OCI-LY7 (cell line): ENCODE measurements around the gene MED20.

Experiments used
- EZH2phosphoT487 ChIP-seq: fragments of 200-600 bp; sonication (generic); IDR thresholded peaks from 2 replicates; pipeline ENCODE4 v1.6.1; 2018; ENCODE audit warnings: low read depth, borderline replicate concordance, mild to moderate bottlenecking, mixed run types, antibody characterized with exemption, low read length, moderate library complexity, mixed read lengths
- TF ChIP-seq, protein P1 (sequence below): fragments of 200-600 bp; sonication (generic); conservative IDR thresholded peaks from 2 replicates; pipeline ENCODE4 v1.5.1; 2014; ENCODE audit warnings: mild to moderate bottlenecking, antibody characterized with exemption, low read length, moderate library complexity, mixed read lengths

DNA sequence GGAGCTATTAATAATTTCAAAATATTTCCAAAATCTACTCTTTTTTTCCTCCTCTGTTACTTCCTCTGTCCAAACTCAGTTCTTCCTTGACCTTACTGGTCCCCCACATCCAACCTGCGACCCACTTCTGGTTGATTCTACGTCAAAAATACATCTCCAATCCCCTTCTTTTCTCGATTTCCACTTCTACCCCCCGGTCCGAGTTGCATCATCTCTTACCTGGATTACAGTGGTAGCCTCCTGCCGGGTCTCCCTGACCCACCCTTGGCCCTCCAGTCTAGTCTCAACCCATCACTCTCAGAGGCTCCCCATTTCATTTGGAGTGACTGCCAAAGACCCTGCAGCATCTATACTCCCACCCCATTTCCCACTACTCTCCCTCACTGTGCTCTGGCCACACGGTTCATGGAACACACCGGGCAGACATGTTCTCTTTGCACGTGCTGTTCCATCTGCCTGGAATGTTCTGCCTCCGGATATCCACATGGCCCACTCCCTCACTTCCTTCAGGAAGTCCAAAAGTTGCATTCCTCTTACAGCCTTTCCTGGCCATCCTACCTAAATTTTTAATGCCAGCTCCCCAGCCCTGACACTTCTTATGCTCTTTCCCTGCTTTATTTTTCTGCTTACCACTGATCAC lies 26.8 kb upstream of the MED20 start:
- TF ChIP-seq, protein P1, sequence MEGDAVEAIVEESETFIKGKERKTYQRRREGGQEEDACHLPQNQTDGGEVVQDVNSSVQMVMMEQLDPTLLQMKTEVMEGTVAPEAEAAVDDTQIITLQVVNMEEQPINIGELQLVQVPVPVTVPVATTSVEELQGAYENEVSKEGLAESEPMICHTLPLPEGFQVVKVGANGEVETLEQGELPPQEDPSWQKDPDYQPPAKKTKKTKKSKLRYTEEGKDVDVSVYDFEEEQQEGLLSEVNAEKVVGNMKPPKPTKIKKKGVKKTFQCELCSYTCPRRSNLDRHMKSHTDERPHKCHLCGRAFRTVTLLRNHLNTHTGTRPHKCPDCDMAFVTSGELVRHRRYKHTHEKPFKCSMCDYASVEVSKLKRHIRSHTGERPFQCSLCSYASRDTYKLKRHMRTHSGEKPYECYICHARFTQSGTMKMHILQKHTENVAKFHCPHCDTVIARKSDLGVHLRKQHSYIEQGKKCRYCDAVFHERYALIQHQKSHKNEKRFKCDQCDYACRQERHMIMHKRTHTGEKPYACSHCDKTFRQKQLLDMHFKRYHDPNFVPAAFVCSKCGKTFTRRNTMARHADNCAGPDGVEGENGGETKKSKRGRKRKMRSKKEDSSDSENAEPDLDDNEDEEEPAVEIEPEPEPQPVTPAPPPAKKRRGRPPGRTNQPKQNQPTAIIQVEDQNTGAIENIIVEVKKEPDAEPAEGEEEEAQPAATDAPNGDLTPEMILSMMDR = no peak
- no peak for TF ChIP-seq EZH2phosphoT487
